Hepatocyte (in vitro differentiated cells): ENCODE measurements around the gene RPL35A.

ENCODE experiments used
- EZH2 ChIP-seq: fragments of 200-600 bp; sonication (generic); IDR thresholded peaks from 2 replicates; pipeline ENCODE4 v1.6.1; 2016; ENCODE audit warnings: antibody characterized with exemption, mild to moderate bottlenecking, borderline replicate concordance
- EZH2phosphoT487 ChIP-seq: fragments of 200-600 bp; sonication (generic); IDR thresholded peaks from one replicate; pipeline ENCODE4 v1.6.1; 2018; ENCODE audit warnings: antibody characterized with exemption, mild to moderate bottlenecking, low read depth, moderate library complexity; ENCODE audit not compliant: unreplicated experiment, severe bottlenecking
- TF ChIP-seq, protein P1 (sequence below): fragments of 200-600 bp; sonication (generic); IDR thresholded peaks from 2 replicates; pipeline ENCODE4 v1.5.1; 2016; ENCODE audit warnings: antibody characterized with exemption, mild to moderate bottlenecking; ENCODE audit not compliant: poor library complexity

DNA sequence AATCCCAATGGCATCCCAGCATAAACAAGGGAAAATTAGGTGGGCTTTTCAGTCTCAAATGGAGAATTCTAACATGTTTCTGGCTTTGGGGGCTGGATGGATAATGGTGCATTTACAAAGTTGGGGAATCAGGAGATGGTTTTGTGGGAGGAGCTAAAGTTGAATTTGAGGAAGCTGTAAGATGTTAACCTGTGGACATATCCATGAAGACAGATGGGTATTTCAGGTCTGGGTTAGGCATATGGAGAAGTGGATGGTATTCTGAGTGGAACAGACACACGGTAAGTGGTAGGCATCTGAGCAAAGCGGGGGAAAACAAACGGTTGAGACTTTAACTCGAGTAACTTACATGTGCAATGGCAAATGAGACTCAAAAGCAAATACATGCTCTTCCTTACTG, 8.4 kb downstream of the RPL35A start:
- TF ChIP-seq, protein P1, sequence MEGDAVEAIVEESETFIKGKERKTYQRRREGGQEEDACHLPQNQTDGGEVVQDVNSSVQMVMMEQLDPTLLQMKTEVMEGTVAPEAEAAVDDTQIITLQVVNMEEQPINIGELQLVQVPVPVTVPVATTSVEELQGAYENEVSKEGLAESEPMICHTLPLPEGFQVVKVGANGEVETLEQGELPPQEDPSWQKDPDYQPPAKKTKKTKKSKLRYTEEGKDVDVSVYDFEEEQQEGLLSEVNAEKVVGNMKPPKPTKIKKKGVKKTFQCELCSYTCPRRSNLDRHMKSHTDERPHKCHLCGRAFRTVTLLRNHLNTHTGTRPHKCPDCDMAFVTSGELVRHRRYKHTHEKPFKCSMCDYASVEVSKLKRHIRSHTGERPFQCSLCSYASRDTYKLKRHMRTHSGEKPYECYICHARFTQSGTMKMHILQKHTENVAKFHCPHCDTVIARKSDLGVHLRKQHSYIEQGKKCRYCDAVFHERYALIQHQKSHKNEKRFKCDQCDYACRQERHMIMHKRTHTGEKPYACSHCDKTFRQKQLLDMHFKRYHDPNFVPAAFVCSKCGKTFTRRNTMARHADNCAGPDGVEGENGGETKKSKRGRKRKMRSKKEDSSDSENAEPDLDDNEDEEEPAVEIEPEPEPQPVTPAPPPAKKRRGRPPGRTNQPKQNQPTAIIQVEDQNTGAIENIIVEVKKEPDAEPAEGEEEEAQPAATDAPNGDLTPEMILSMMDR: no peak
- no peak for TF ChIP-seq EZH2
- no peak for TF ChIP-seq EZH2phosphoT487
